ENCODE measurements around the gene CSNK1G3.

CSNK1G3 gene

DNA sequence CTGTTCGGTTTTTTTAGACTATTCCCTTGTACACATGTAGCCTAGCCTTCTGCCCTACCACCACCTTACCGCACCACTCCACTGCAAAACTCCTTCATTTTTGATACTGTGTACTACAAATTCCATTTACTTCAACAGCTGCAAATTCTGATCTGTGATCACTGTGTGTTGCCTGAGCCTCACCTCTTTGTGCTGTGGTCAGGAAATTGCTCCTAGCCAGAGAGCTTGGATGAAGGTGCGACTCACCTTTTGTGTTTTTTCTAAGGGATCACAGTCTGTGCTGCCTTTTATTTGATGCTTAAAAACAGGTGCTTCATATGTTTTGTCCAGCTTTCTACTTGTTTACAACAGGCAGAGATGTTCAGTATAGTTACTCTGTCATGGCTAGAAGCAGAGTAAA, 31.5 kb downstream of the CSNK1G3 start:
- no peak for TF ChIP-seq ZFX (IDR thresholded peaks at IDR 0.05; ENCODE audit: borderline replicate concordance)
- TF ChIP-seq, protein P1, sequence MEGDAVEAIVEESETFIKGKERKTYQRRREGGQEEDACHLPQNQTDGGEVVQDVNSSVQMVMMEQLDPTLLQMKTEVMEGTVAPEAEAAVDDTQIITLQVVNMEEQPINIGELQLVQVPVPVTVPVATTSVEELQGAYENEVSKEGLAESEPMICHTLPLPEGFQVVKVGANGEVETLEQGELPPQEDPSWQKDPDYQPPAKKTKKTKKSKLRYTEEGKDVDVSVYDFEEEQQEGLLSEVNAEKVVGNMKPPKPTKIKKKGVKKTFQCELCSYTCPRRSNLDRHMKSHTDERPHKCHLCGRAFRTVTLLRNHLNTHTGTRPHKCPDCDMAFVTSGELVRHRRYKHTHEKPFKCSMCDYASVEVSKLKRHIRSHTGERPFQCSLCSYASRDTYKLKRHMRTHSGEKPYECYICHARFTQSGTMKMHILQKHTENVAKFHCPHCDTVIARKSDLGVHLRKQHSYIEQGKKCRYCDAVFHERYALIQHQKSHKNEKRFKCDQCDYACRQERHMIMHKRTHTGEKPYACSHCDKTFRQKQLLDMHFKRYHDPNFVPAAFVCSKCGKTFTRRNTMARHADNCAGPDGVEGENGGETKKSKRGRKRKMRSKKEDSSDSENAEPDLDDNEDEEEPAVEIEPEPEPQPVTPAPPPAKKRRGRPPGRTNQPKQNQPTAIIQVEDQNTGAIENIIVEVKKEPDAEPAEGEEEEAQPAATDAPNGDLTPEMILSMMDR (IDR thresholded peaks at IDR 0.05) = no peak
- no peak overlapping the region for H3K27ac ChIP-seq

DNA sequence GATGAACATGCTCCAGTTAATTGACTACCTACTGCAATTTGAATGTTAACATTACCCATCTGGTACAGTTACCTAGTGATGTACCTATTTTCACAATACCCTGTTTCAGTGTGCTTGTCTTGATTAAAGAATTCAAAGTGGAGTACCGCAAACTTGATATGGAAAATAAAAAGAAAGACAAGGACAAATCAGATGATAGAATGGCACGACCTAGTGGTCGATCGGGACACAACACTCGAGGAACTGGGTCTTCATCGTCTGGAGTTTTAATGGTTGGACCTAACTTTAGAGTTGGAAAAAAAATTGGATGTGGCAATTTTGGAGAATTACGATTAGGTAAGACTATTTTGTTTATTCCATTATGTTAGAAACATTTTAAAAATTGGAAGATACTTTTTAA, 33.5 kb downstream of the CSNK1G3 start:
- H3K27ac ChIP-seq = no peak overlapping the region
- no peak for TF ChIP-seq ZFX (IDR thresholded peaks at IDR 0.05; ENCODE audit: borderline replicate concordance)
- TF ChIP-seq, protein P1 (IDR thresholded peaks at IDR 0.05) = peak; percentile 72

DNA sequence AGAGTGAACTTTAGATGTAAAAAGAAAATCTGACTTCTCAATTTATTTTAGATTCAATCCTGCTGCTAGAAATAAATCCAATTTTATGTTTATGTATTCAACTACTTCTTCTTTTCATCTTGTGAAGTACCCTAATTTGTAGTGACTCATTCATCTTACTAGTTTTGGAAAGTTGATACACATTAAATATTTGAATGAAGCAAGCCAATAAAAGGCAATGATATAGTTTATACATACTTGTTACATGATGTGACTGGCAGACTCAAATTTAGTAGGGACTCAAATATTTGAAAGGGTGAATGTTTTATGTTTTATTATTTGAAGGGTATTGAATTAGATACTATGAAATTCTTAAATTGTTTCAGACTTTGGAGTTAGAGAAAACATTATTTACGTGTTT, 34.7 kb downstream of the CSNK1G3 start:
- TF ChIP-seq ZFX (IDR thresholded peaks at IDR 0.05; ENCODE audit: borderline replicate concordance) = no peak
- TF ChIP-seq, protein P1 (IDR thresholded peaks at IDR 0.05) = no peak
- no peak overlapping the region for H3K27ac ChIP-seq

DNA sequence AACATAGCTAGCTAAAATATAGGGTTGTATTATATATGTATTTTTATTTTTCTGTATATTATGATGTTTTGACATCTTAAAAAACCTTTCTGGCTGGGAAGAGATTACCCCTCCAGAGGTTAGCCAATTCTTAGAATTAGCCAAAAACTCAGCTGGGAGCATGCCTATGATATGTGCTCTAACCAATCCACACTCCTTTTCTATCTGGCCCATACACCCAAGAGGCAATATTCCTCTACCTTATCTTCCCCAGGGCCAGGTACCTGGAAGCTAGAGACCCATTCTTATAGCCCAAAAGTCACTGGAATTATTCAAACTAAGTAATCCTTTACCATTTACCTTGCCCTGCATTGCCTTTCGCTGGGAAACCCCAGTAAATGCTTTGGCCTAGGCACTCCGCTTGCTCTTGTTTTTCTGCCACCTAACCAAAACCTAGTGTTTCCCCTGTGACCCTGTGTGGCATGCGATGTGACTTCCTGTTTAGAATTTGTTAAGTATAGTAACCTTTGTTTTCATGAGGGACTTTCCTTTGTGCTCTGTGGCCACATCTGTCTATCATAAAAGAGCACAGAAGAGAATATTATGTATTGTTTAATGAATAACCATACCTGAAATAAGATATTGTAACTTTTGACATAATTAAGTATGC, 37.4 kb downstream of the CSNK1G3 start:
- TF ChIP-seq, protein P1 (IDR thresholded peaks at IDR 0.05) = no peak
- no peak for TF ChIP-seq ZFX (IDR thresholded peaks at IDR 0.05; ENCODE audit: borderline replicate concordance)
- no peak overlapping the region for H3K27ac ChIP-seq

DNA sequence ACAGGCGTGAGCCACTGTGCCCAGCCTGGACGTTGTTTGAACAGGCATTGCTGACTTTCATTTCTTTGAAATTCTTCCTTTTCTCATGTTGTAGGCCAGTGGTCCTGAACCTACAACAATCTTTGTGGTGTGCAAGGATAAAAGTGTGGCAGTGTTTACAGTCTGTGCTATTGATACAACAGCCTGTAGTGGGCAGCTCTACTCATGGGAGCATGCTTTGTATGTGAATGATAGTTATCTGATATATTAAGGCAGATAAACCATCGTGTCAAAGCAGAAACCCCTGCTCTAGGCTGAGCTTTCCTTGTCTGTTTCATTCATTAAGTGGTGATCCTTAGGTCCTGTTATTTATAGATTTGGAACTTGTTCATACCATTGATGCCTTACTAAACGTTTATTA, 42.6 kb downstream of the CSNK1G3 start:
- H3K27ac ChIP-seq = no peak overlapping the region
- no peak for TF ChIP-seq ZFX (IDR thresholded peaks at IDR 0.05; ENCODE audit: borderline replicate concordance)
- TF ChIP-seq, protein P1 (IDR thresholded peaks at IDR 0.05) = 0 out of 2 replicates have a peak, but pooled peaks have one; percentile 9

DNA sequence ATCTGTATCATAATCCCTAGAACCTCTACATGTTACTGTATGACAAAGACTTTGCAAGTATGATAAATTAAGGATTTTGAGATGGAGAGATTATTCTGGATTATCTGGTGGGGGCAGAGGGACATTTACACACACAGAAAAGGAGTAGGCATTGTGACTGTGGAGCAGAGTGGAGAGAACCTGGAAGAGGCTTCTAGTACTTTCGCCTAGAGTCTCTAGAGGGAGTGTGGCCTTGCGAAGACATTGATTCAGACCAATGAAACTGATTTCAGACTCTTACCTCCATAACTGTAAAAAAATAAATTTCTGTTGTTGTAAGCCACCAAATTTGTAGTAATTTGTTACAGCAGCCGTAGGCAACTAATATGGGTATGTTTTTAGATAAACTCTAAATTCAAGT, 45.9 kb downstream of the CSNK1G3 start:
- H3K27ac ChIP-seq = no peak overlapping the region
- no peak for TF ChIP-seq ZFX (IDR thresholded peaks at IDR 0.05; ENCODE audit: borderline replicate concordance)
- TF ChIP-seq, protein P1 (IDR thresholded peaks at IDR 0.05) = no peak

DNA sequence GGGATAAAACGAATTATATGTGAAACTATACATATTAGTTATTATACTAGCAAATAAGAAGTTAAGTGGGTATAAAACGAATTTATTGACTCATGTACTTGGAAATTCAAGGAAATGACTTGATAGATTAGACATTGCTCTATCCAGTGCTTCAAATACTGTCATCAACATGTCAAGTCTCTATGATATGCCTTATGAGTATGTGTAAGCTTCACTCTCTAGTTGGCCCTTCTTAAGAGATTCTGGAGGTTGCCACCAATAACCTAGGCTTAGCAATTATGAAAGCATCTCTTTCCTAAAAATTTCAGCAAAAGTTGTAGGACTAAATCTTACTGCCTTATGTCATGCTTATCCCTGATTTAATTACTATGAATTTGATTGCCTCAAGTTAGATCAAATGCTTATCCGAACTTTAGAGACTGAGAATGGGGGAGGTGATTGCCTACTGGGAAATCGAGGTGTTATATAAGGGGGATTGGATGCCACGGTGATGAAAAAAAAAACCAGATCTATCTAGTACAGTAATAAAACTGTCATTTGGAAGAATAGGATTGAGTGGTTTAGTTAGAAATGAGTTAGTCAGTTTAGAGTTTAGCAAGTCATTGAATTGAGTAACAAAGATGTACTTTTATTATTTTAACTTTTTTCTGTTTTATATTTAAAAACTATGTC, 46.9 kb downstream of the CSNK1G3 start:
- H3K27ac ChIP-seq = no peak overlapping the region
- TF ChIP-seq, protein P1 (IDR thresholded peaks at IDR 0.05) = no peak
- no peak for TF ChIP-seq ZFX (IDR thresholded peaks at IDR 0.05; ENCODE audit: borderline replicate concordance)
